GOT3 (cell line): ENCODE measurements around the gene SRGAP2.
"Not testable (repeated sequence)": the region's sequence is repeated elsewhere in the genome, so short reads cannot be mapped to it uniquely, and the experiment has no call there.

Experiments used
- DNase-seq: peaks from one replicate; lab custom pipeline; 2025; ENCODE audit warnings: mixed read lengths; lab: John Stamatoyannopoulos, UW

SRGAP2 gene

DNA sequence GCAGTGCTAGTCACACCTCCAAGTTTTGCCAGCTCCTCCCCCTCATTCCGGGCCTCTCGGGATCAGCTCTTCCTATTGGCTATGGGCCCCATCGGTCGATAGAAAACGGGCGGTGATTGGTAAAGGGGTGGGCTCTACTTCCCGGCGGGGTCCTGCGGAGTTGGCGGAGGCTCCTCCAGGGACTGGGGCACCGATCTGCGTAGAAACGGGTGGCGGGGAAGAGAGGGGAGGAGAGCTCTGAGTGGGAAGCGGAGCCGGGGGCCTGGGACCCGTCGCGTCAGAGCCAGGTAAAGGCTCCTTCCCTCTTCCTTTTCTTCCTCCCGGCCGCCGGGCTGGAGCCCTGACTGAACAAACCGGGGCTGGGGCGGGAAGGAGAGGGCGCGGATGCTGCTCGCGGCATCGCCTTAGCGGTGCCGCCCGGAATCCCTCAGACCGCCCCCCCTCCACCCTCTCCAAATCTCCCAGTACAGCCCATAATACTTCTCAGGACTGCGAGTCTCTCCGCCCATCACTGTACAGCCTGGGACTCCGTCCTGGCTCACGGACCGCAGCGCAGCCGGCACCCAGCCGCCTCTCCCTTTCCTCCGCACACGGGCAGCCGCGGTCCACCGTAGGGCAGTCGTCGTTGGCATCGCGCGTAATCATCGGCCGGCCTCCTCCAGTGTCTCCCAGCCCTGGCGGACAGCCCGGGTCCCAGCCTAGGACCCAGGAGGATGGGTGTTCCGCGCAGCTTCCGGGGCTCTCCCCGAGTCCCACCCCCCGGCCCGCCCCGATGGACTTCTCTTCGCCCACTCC, at the start of gene SRGAP2:
TSS of gene SRGAP2 (plus strand) at position 178 of the 795 bp plus-strand sequence. CDS start 2,430 bp downstream, outside the sequence.
- peak; percentile 60 for DNase-seq

DNA sequence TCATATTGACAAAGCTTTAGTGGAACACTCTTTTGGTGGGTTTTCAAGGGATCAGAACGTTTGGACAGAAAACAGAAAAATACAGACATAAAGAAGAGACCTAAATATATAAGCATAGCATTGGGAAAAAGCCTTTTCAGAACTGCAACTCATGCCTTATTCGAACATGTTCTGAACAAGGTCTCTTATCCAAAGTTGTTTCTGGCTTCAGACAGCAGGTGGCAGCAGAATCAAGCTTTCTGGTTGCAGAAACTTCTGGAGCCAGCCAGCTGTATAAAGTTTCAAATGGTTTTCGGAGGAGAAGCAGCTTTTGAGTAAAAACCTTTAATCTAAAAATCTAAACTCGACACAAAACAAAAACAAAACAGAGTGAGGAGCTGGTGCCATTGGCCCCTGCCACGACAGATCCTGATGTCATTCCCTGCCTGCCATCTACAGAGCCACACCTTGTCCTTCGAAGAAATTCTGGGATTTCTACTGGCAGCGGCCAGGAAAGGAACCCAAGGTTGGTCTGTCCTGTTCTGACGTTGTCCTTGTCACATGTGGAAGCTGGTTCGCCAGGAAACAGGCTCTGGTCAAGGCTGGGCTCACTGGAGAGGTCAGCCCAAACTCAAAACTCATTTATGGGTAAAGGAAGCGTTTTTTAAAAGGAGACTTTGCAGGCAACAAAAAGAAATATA, 35.9 kb upstream of the SRGAP2 start:
- DNase-seq: not testable (repeated sequence)

GRCh38 chr1:206169794-206170193, 33.5 kb upstream of the SRGAP2 start:
- not testable (repeated sequence) for DNase-seq

DNA sequence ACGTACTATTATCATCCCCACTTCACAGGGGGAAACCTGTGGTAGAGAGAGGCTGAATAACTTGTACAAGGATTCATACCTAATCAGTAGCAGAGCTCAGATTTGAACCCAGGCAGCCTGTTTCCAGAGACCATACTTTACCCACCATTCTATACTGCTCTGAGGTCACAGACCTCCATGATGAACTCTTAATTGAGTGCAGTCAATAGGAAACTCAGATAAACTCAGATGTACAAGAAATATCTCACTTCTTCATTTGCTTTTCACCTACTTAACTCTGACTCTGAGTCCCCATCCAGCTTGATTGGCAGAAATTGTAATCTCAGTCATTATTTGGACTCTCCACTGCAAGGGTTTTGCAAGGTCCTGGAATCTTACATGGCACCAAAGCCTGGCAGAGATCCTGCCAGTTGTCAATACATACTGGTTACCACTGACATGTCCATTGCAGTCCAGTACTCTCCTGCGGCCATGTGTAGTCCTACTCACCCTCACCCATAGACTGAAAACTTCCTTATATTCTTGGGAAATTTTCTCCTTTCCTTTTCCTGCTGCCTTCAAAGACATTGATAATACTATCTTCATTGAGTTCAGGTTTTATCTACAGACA, 30.1 kb upstream of the SRGAP2 start:
- DNase-seq: not testable (repeated sequence)

- not testable (repeated sequence) for DNase-seq
These were observed 29.0 kb upstream of the SRGAP2 start for GRCh38 chr1:206174182-206174868.

- not testable (repeated sequence) for DNase-seq
These were observed 27.8 kb upstream of the SRGAP2 start for GRCh38 chr1:206175459-206176113.

- not testable (repeated sequence) for DNase-seq
These were observed 27.2 kb upstream of the SRGAP2 start for GRCh38 chr1:206176114-206176502.

- not testable (repeated sequence) for DNase-seq
These were observed 25.0 kb upstream of the SRGAP2 start for GRCh38 chr1:206178061-206178989.

- not testable (repeated sequence) for DNase-seq
These were observed 23.7 kb upstream of the SRGAP2 start for GRCh38 chr1:206179666-206180065.

DNA sequence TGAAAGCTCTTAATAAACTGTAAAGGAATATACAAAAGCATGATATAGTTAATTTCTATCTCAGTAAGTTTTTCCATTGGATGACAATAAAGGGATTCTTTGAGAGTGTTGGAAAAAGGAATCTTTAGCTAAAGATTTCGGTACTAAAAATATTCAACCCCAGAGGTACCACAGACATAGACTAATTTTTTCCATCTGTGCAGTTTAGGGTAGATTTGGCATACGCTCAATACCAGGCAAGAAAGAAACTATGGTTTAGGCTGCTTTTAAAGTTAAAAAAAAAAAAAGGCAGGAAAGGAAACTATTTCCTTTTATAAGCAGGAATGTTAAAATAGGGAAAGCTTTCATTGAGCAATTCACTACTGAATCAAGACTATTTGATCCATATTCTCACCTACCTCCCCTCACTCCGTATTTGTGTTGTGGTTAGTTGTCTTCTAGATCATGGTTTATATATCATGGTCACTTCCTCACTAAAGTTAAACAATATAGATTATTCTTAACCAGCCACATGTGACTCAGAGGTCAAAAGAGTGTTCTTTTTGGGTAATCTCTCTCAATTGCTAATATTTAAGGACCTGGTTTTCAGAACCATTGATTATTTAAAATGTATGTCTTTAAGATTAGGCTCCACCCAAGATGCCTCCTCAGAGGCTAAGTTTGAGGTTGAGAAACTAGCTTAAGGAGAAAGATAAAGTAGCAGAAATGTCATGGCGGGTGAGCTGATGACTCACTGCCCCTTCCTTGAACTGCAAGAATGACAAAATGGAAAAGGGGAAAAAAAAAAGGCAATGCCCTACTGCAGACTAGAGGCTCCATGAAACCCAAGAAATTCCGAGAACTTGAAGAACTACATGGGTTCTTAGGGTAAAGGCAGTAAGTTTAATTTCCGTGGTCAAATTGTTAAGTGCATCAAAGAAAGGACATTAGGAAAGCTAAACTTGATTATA, 20.7 kb upstream of the SRGAP2 start:
- not testable (repeated sequence) for DNase-seq

GRCh38 chr1:206183788-206184187, 19.6 kb upstream of the SRGAP2 start:
- DNase-seq: not testable (repeated sequence)

GRCh38 chr1:206185778-206186177, 17.6 kb upstream of the SRGAP2 start:
- not testable (repeated sequence) for DNase-seq

GRCh38 chr1:206186826-206187225, 16.5 kb upstream of the SRGAP2 start:
- not testable (repeated sequence) for DNase-seq

DNA sequence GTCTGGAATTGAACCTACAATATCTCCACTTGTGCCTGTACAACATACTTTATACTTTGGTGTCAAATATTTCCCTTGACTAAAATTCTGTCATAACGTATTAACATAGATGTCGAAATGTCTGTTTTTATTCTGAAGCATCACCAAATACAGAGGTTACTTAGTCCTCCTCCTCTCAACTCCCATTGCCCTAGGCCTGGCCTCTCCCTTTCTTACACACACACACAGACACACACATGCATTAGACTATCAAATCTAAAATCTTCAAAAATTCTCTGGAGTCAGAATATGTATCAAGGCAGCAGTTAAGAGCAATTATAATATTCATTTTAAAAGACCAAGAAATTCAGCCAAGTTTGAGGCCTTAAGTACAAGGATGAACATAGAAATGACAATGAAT, 8.2 kb upstream of the SRGAP2 start:
- not testable (repeated sequence) for DNase-seq

DNA sequence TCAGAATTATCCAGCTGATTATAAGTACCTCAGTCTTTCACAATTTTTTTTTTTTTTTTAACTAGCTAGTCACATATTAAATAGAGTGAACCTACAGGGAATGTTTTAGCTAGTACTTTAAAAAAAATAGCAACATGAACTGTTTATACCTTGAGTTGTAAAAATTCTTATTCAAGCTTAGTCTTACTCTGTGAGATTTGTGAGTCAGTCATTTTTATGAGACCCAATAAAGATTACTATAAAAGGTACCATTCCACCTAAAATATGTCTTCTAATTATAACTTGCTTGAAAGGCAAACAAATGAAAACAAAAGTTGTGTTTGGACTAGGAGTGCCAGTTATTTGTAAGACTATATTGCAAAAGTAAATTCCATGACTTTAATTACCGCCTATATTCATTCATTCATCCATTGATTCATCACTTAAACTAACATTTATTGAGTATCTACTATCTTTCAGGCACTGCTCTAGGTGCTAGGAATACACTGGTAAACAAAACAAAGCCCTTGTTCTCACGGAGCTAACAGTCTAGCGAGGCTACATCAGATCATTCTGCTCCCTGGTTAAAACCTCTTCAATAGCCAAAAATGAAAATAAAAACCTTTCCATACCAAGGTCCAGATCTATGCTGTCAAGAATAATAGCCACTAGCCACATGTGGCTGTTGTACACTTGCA, 6.5 kb upstream of the SRGAP2 start:
- DNase-seq: not testable (repeated sequence)

DNA sequence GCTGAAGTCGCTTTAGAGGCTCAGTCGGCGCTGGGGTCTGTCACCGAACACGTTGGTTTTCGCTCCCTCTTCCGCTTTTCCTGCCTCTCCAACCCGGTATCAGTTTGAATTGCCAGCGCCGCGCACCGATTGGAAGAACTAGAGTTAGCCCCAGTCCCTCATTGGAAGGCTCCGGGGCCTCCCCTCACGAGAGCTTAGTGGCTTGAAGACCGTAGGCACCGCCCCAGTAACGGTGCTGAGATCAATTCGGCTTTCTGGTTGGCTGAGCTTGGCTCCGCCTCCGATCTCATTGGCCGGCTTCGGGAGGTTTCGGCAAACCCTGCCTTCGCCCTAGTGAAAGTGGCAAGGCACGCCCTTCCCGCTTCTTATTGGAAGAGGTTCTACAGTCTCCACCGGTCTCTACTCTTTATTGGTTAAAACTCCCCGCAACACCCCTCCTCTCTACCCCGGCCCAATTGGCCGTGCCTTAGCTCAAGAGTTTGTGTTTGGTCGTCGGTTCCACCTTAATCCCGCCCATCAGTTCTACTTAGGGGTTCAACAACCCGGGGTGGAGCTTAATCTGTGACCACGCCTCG, 465 bp upstream of the SRGAP2 start, which contains the start of gene FAM72A:
TSS of gene FAM72A (minus strand) at position 51 of the 575 bp plus-strand sequence. CDS start 814 bp downstream, outside the sequence.
- peak; percentile 94 for DNase-seq

- DNase-seq: not testable (repeated sequence)
These were observed 794 bp downstream of the SRGAP2 start for GRCh38 chr1:206204159-206204511.

- DNase-seq: not testable (repeated sequence)
These were observed 1.5 kb downstream of the SRGAP2 start for GRCh38 chr1:206204871-206205270.
